ENCODE measurements around the gene BANF2.

The BANF2 gene

DNA sequence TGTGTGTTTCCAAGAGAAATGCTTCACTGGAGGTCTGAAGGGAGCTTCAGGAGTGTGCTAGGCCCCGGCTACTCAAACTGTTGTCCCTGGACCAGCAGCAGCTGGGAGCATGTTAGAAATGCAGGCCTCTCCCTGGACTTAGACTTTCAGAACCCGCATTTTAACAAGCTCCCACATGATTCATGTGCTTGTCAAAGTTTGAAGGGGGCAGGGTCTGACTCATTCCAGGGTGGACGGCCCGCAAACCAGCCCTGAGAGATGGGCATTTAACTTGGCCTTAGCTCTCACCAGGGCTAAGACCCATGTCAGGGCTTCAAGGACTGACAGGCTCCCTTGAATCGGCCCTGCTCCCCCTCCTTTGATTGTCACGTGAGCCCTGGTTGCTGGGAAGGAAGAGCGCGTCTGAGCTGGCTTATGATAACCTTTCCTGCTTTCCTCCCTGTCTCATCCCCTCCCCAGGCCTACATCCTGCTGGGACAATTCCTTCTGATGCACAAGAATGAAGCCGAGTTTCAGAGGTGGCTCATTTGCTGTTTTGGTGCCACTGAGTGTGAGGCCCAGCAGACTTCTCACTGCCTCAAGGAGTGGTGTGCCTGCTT lies 35.5 kb downstream of the BANF2 start:
- no peak overlapping the region for H3K4me3 ChIP-seq (ENCODE audit: low read length)
- peak; percentile 38 for DNase-seq (ENCODE audit: low read depth)
- TF ChIP-seq, protein P1, sequence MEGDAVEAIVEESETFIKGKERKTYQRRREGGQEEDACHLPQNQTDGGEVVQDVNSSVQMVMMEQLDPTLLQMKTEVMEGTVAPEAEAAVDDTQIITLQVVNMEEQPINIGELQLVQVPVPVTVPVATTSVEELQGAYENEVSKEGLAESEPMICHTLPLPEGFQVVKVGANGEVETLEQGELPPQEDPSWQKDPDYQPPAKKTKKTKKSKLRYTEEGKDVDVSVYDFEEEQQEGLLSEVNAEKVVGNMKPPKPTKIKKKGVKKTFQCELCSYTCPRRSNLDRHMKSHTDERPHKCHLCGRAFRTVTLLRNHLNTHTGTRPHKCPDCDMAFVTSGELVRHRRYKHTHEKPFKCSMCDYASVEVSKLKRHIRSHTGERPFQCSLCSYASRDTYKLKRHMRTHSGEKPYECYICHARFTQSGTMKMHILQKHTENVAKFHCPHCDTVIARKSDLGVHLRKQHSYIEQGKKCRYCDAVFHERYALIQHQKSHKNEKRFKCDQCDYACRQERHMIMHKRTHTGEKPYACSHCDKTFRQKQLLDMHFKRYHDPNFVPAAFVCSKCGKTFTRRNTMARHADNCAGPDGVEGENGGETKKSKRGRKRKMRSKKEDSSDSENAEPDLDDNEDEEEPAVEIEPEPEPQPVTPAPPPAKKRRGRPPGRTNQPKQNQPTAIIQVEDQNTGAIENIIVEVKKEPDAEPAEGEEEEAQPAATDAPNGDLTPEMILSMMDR (conservative IDR thresholded peaks at IDR 0.05; ENCODE audit: low read depth, low read length): no peak

DNA sequence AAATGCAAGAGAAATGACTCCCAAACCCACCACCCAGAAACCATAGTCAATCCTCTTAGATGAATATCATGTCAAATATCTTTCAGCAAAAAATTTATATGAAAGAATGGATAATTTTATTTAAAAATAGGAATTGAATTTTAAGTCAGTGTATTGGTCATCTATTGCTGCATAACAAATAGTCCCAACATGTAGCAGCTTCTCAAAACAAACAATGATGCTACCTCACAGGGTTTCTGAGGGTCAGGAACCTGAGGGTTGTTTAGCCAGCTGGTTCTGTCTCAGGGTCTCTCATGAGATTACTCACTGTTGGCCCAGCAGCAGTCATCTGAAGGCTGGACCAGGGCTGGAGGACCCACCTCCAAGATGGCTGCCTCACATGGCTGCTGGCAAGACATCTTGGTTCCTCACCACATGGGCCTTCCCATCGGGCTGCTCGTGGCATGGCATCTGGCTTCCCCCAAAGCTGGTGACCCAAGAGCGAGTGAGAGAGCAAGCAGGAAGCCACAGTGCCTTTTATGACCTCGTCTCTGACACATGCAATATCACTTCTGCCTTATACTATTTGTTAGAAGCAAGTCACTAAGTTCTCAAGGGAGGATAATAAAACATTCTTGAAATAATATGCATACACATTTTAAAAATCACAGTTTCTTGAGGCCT lies 36.3 kb downstream of the BANF2 start:
- TF ChIP-seq, protein P1 (conservative IDR thresholded peaks at IDR 0.05; ENCODE audit: low read depth, low read length): no peak
- H3K4me3 ChIP-seq (ENCODE audit: low read length): no peak overlapping the region
- no peak for DNase-seq (ENCODE audit: low read depth)

DNA sequence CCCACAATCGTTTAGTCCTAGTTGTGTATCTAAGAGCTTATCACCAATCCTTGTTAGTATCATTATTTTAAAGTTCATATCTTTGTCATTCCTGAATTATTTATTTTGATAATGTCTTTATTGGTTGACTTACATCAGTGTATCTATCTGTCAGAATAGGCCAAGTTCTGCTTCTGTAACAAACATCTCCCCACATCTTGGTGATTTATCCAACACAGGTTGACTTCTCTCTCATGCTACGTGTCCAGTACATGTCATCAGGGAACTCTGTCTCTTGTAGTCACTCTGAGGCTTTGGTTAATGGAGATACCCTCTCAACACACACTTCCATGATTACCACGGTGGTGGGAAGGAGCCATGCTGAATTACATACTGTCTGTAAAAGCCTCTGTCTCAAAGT lies 38.4 kb downstream of the BANF2 start:
- DNase-seq (ENCODE audit: low read depth): no peak
- no peak overlapping the region for H3K4me3 ChIP-seq (ENCODE audit: low read length)
- TF ChIP-seq, protein P1 (conservative IDR thresholded peaks at IDR 0.05; ENCODE audit: low read depth, low read length): no peak

DNA sequence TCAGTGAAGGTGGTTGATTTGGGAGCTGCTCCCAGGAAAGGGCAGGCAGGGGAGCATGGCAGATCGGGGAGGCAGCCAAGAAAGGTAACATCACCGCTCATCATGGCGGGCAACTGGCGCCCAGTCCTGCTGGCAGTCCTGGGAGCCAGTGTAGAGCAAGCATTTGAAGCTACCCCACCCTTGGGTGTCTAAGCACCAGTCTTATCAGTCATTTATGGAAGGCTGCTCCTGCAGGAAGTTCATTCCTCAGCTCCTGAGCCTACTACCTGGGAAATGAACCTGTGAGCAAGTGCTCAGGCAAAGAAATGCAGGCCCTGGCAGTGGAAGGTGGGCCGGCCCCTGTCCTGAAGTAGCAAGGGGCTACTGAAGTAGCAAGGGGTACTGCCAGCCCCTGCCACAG lies 41.5 kb downstream of the BANF2 start:
- DNase-seq (ENCODE audit: low read depth): no peak
- TF ChIP-seq, protein P1 (conservative IDR thresholded peaks at IDR 0.05; ENCODE audit: low read depth, low read length): no peak
- no peak overlapping the region for H3K4me3 ChIP-seq (ENCODE audit: low read length)

DNA sequence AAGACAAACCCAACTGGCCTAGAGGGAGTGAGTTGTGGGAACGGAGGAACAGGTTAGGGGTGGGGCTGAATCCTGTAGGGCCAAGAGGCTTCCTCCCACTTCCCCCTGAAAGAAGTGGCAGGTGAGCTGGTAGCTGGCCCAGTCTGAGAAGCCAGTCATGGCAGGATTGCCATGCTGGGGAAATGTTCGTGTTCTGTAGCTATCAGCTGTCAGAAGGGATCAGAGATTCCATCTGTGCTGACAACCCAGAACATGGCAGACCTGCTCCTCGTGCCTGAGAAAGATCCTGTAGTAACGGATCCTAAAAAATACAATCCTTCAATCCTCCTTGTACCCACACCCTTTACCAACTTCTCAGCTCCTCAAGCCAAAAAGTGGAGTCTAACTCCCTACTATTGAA lies 43.0 kb downstream of the BANF2 start:
- TF ChIP-seq, protein P1 (conservative IDR thresholded peaks at IDR 0.05; ENCODE audit: low read depth, low read length): no peak
- no peak for DNase-seq (ENCODE audit: low read depth)
- no peak overlapping the region for H3K4me3 ChIP-seq (ENCODE audit: low read length)

DNA sequence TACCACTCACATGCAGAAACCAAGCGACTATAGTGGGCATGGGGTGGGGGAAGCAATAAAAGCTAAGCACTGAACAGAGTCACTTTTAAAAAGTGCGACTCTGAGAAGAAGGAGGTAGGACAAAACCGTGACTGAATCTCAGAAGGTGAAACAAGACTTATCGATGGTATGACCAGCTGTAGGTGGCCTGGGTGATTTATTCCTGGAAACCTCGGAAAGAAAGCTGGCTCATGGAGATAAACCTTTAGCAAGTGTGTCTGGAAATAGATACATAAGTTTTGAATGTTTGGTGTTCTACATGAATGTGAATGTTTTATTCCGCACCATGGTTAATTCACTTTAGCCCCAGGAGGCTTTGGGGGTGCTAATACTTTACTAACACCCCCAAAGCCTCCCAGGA lies 43.9 kb downstream of the BANF2 start:
- H3K4me3 ChIP-seq (ENCODE audit: low read length): no peak overlapping the region
- DNase-seq (ENCODE audit: low read depth): no peak
- TF ChIP-seq, protein P1 (conservative IDR thresholded peaks at IDR 0.05; ENCODE audit: low read depth, low read length): no peak

DNA sequence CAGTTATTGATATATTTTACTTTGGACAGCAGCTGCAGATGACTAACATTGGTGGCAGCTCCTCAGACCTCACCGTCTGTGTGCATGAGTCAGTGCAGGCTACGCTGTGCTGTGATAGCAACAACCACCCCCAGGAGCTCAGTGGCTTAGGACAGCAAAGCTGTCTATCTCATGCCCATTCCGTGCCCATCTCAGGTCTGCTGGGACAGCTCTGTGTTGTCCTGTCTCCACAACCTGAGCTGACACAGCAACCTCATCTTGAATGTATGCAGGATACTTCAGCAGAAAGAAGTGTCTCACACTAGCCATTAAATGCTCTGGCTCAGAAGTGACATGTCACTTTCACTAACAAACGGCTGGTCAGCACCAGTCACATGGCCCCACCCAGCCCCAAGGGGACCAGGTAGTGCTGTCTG lies 47.7 kb downstream of the BANF2 start:
- no peak overlapping the region for H3K4me3 ChIP-seq (ENCODE audit: low read length)
- TF ChIP-seq, protein P1 (conservative IDR thresholded peaks at IDR 0.05; ENCODE audit: low read depth, low read length): no peak
- peak; percentile 12 for DNase-seq (ENCODE audit: low read depth)
